GM18858 (cell line): ENCODE results near the gene ZNF670.
"Not testable (repeated sequence)": the region's sequence is repeated elsewhere in the genome, so short reads cannot be mapped to it uniquely, and the experiment has no call there.

Experiments
- ATAC-seq: cut with Tn5 transposase; IDR thresholded peaks from one replicate; pipeline ENCODE4 v1.9.1; 2021; ENCODE audit not compliant: unreplicated experiment

ZNF670 gene

GRCh38 chr1:247047260-247047659 is 31.4 kb downstream of the ZNF670 start:
- no peak for ATAC-seq

GRCh38 chr1:247043406-247043805 is 35.2 kb downstream of the ZNF670 start:
- no peak for ATAC-seq

- ATAC-seq = no peak
Observed at GRCh38 chr1:247037511-247038320, 40.9 kb downstream of the ZNF670 start.

- not testable (repeated sequence) for ATAC-seq
Observed at GRCh38 chr1:247032306-247032705, 46.3 kb downstream of the ZNF670 start.
